Endothelial cell of umbilical vein (primary cell): ENCODE results near the gene CATSPER3. TPM values are rescaled to one million over a fixed set of nuclear protein-coding genes. Genes with fewer than 3 reads are reported as not detected.

ENCODE experiments used
- BruUV-seq: library from RNA; stranded (reverse); fragments of 400-500 nt; replicated peaks from 2 replicates; lab custom pipeline; 2021; lab: Mats Ljungman, UMichigan
- CTCF ChIA-PET: fragments of 300-600, 350-600 bp; sonication (Branson Sonifier 250); formaldehyde crosslinking; loops from one replicate; lab custom pipeline; 2021; ENCODE audit warnings: antibody characterized with exemption, inconsistent platforms; lab: Charles Lee
- POLR2A ChIA-PET: fragments of 300-600, 350-600 bp; sonication (Branson Sonifier 250); formaldehyde crosslinking; loops from one replicate; lab custom pipeline; 2021; ENCODE audit warnings: antibody characterized with exemption, inconsistent platforms; lab: Charles Lee
- DNase-seq: peaks from one replicate; pipeline ENCODE4 v3.0.0-alpha.2; 2011; ENCODE audit warnings: low read depth, low spot score
- FAIRE-seq: peaks from 2 replicates; lab custom pipeline; 2011; peaks lifted over from hg19 to GRCh38; lab: Jason Lieb, UNC
- H2AFZ ChIP-seq: 2 replicates; pipeline ENCODE4 v1.6.0; 2012; ENCODE audit warnings: low read depth, low read length, control low read depth, inconsistent platforms
- H3K27ac ChIP-seq: 2 replicates; pipeline ENCODE4 v1.5.1; 2011; ENCODE audit warnings: low read depth, mild to moderate bottlenecking, control low read depth, low read length, moderate library complexity; ENCODE audit not compliant: insufficient read depth
- H3K27me3 ChIP-seq, 2 experiments: 2 replicates each; pipeline versions ENCODE4 v1.6.0 to v1.6.1; 2011; ENCODE audit warnings: low read length in 2 of 2, mixed read lengths in 1 of 2; ENCODE audit not compliant: control insufficient read depth in 2 of 2, insufficient read depth in 2 of 2
- H3K36me3 ChIP-seq, 2 experiments: 2 replicates in 1 of 2; 3 replicates in 1 of 2; pipeline ENCODE4 v1.5.1; 2011; ENCODE audit warnings: low read length in 2 of 2, mild to moderate bottlenecking in 1 of 2, moderate library complexity in 1 of 2; ENCODE audit not compliant: control insufficient read depth in 2 of 2, insufficient read depth in 2 of 2; ENCODE audit errors: extremely low read depth in 1 of 2
- H3K4me1 ChIP-seq: 3 replicates; pipeline ENCODE4 v1.5.1; 2011; ENCODE audit warnings: mild to moderate bottlenecking, low read length; ENCODE audit not compliant: control insufficient read depth, insufficient read depth; ENCODE audit errors: extremely low read depth
- H3K4me2 ChIP-seq: 2 replicates; pipeline ENCODE4 v1.6.1; 2011; ENCODE audit warnings: low read length, control low read depth, mixed read lengths; ENCODE audit not compliant: insufficient read depth
- H3K4me3 ChIP-seq, 3 experiments: fragments of 200-600 bp in 1 of 3; sonication (generic), shearing (Covaris generic) in 1 of 3; replicated peaks in 1 of 3; 2 replicates each; pipeline ENCODE4 v1.5.1; 2011 to 2016; ENCODE audit warnings: control low read depth in 3 of 3, low read length in 3 of 3, mild to moderate bottlenecking in 2 of 3, inconsistent platforms in 1 of 3, low read depth in 1 of 3, moderate library complexity in 1 of 3; ENCODE audit not compliant: insufficient read depth in 1 of 3
- H3K79me2 ChIP-seq: 2 replicates; pipeline ENCODE4 v1.6.0; 2012; ENCODE audit warnings: low read length, inconsistent platforms; ENCODE audit not compliant: control insufficient read depth, insufficient read depth
- H3K9ac ChIP-seq: replicated peaks from 2 replicates; pipeline ENCODE3; 2011; ENCODE audit warnings: low read length, control low read depth; ENCODE audit not compliant: insufficient read depth; ENCODE audit errors: extremely low read depth
- H3K9me1 ChIP-seq: replicated peaks from 3 replicates; pipeline ENCODE4 v1.6.0; 2011; ENCODE audit warnings: mild to moderate bottlenecking, low read length; ENCODE audit not compliant: control insufficient read depth, insufficient read depth; ENCODE audit errors: extremely low read depth
- H3K9me3 ChIP-seq: replicated peaks from 2 replicates; pipeline ENCODE4 v1.5.1; 2012; ENCODE audit warnings: low read length, inconsistent platforms; ENCODE audit not compliant: control insufficient read depth, insufficient read depth
- H4K20me1 ChIP-seq: replicated peaks from 2 replicates; pipeline ENCODE3; 2011; ENCODE audit warnings: mild to moderate bottlenecking, low read length; ENCODE audit not compliant: control insufficient read depth, insufficient read depth; ENCODE audit errors: extremely low read depth
- CTCF ChIP-seq, 2 donors: IDR thresholded peaks; 1 replicate in 1 of 2; 2 replicates in 1 of 2; pipeline ENCODE4 v1.5.1; 2011; ENCODE audit warnings: low read length in 2 of 2, mild to moderate bottlenecking in 2 of 2, moderate library complexity in 2 of 2, control low read depth in 1 of 2, inconsistent platforms in 1 of 2, low read depth in 1 of 2; ENCODE audit not compliant: insufficient read depth in 1 of 2; ENCODE audit errors: extremely low read depth in 1 of 2
- EZH2 ChIP-seq: IDR thresholded peaks from 2 replicates; pipeline ENCODE4 v1.6.1; 2012; ENCODE audit warnings: borderline replicate concordance, low read depth, mild to moderate bottlenecking, moderate library complexity, low read length, inconsistent platforms; ENCODE audit not compliant: severe bottlenecking
- JUN ChIP-seq: IDR thresholded peaks from 2 replicates; pipeline ENCODE4 v1.6.1; 2011; ENCODE audit warnings: borderline replicate concordance, low read depth; ENCODE audit not compliant: insufficient read length, insufficient read depth
- POLR2AphosphoS5 ChIP-seq: IDR thresholded peaks from 2 replicates; pipeline ENCODE4 v1.6.1; 2012; ENCODE audit warnings: low read depth, mild to moderate bottlenecking, control low read depth, low read length, moderate library complexity; ENCODE audit not compliant: insufficient read depth
- dilution Hi-C: fragments of 300-500 bp; cut with MboI; formaldehyde crosslinking; loops from one replicate; pipeline ENCODE4 v1.15.0; 2019; ENCODE audit warnings: low sequenced_read_pairs; ENCODE audit not compliant: extremely low pct_ligation_motif_present
- intact Hi-C: fragments of 100-400 bp; cut with micrococcal nuclease; formaldehyde crosslinking; loops from one replicate; pipeline ENCODE4 v1.10.0; 2022
- polyA plus RNA-seq, 4 experiments: library from polyadenylated mRNA; depleted of rRNA in 3 of 4; stranded (reverse) in 3 of 4; unstranded in 1 of 4; fragments of >200 nt; gene quantifications; 2 replicates each; pipeline versions ENCODE4 v1.2.1 to v1.2.3, GENCODE V29; 2011 to 2012; ENCODE audit warnings: missing spikeins in 1 of 4
- total RNA-seq: library from RNA; stranded (reverse); gene quantifications from 2 replicates; pipeline ENCODE4 v1.2.3, GENCODE V29; 2021

The CATSPER3 gene
- total and polyA plus RNA-seq, 2 donors (not counting 3 experiments of a cell fraction or from before 2014, with no cell fraction given): 0.43 to 0.71 TPM

- Histone ChIP-seq H3K9me3 (no peaks in the 10 kb centered on the region), H2AFZ (no peak overlapping the region), H3K4me1 (no peaks in the 10 kb centered on the region), H3K27ac (no peak overlapping the region), H3K79me2 (no peaks in the 10 kb centered on the region), H3K9ac (no peak overlapping the region), H3K36me3 (no peaks in the 10 kb centered on the region), H3K4me3 (no peak overlapping the region), H3K9me1 (no peaks in the 10 kb centered on the region), H3K27me3 (peaks cover 78 to 91% of the 10 kb centered on the region in 2 experiments), H3K4me2 (no peak overlapping the region), H4K20me1 (no peaks in the 10 kb centered on the region)
- no TSS peak for BruUV-seq
- DNase-seq (no peak), FAIRE-seq (no peak)
- peak; percentile 70 for TF ChIP-seq EZH2
- TF ChIP-seq CTCF (IDR thresholded peaks at IDR 0.05; ENCODE audit: extremely low read depth in 1 of 2, insufficient read depth in 1 of 2, low read depth in 1 of 2, low read length in 2 of 2): no peak
- intact Hi-C loops (loop anchor here (5.0 kb wide), 1 partner anchor 152 kb away; no protein-coding TSS in a partner anchor), dilution Hi-C loops (no loop called here)
- CTCF ChIA-PET: interaction anchor here (1.2 kb wide), 1 partner anchor 12 kb away, joined by 4 read pairs; no protein-coding TSS in a partner anchor
- POLR2A ChIA-PET: no interaction called here
These were observed 72.8 kb downstream of the CATSPER3 start for GRCh38 chr5:135040333-135041144.

GRCh38 chr5:135041145-135041587 lies 73.5 kb downstream of the CATSPER3 start:
- Histone ChIP-seq H4K20me1 (no peaks in the 10 kb centered on the region), H3K4me2 (no peak overlapping the region), H3K4me3 (no peak overlapping the region), H2AFZ (no peak overlapping the region), H3K27me3 (peaks cover 75 to 92% of the 10 kb centered on the region in 2 experiments), H3K36me3 (no peaks in the 10 kb centered on the region), H3K9me1 (no peaks in the 10 kb centered on the region), H3K4me1 (no peaks in the 10 kb centered on the region), H3K79me2 (no peaks in the 10 kb centered on the region), H3K9ac (no peak overlapping the region), H3K9me3 (no peaks in the 10 kb centered on the region), H3K27ac (no peak overlapping the region)
- FAIRE-seq (no peak), DNase-seq (no peak)
- intact Hi-C loops (loop anchor here (5.0 kb wide), 1 partner anchor 151 kb away; no protein-coding TSS in a partner anchor), dilution Hi-C loops (no loop called here)
- BruUV-seq: no TSS peak
- CTCF ChIA-PET: no interaction called here
- POLR2A ChIA-PET: no interaction called here
- TF ChIP-seq EZH2 (peak; percentile 10), JUN (no peak), POLR2AphosphoS5 (no peak)
